Esophagus muscularis mucosa (tissue), 3 donors: Measurements from ENCODE around the gene ADCY5.

ENCODE experiments used
- POLR2A ChIP-seq: fragments of 450-650 bp; IDR thresholded peaks from one replicate; pipeline ENCODE4 v1.6.1; 2017; ENCODE audit warnings: antibody characterized with exemption, moderate library complexity, mild to moderate bottlenecking, low read depth
- POLR2AphosphoS5 ChIP-seq, 2 donors: sonication (generic); formaldehyde crosslinking; IDR thresholded peaks; one replicate each; pipeline ENCODE4 v1.6.1; 2017; ENCODE audit warnings: antibody characterized with exemption in 2 of 2
- TF ChIP-seq, protein P1 (sequence below), 3 experiments: fragments of 200-600 bp in 2 of 3; fragments of 450-650 bp in 1 of 3; sonication (generic) in 2 of 3; IDR thresholded peaks; one replicate each; pipeline ENCODE4 v1.5.1; 2017 to 2019; ENCODE audit warnings: antibody characterized with exemption in 3 of 3, mild to moderate bottlenecking in 2 of 3, moderate library complexity in 1 of 3

DNA sequence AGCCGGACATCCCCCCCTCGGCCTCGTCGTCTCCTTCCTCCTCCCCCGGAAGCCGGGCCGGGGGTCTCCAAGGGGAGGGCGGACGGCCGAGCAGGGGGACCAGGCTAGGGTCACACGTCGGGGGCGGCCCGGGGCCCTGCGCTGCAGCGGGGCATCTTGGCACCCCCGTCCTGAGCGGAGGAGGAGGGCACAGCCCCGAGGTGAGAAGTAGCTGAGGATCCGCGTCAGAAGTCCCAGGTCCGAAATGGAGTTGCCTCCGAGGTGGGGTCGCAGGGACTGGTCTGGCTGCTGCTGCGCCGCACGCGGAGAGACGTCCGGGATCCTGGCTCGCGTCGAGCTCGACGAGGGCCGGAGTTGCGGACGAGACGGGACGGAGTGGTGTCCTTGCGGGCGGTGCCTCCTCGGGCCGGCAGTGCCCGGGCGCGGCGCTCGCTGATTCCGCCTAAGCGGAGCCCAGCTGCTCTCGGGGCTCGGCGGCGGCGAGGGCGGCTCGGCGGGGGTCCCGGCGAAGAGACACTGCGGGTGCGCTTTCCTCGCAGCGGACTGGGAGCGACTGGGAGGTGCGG, at the start of gene ADCY5:
- TF ChIP-seq, protein P1, sequence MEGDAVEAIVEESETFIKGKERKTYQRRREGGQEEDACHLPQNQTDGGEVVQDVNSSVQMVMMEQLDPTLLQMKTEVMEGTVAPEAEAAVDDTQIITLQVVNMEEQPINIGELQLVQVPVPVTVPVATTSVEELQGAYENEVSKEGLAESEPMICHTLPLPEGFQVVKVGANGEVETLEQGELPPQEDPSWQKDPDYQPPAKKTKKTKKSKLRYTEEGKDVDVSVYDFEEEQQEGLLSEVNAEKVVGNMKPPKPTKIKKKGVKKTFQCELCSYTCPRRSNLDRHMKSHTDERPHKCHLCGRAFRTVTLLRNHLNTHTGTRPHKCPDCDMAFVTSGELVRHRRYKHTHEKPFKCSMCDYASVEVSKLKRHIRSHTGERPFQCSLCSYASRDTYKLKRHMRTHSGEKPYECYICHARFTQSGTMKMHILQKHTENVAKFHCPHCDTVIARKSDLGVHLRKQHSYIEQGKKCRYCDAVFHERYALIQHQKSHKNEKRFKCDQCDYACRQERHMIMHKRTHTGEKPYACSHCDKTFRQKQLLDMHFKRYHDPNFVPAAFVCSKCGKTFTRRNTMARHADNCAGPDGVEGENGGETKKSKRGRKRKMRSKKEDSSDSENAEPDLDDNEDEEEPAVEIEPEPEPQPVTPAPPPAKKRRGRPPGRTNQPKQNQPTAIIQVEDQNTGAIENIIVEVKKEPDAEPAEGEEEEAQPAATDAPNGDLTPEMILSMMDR (IDR thresholded peaks at IDR 0.05), result no peak
- no peak for TF ChIP-seq POLR2AphosphoS5 (IDR thresholded peaks at IDR 0.05)
- no peak for TF ChIP-seq POLR2A
